HCT116 (cell line): ENCODE data around the gene LIPE. TPM values are rescaled to one million over a fixed set of nuclear protein-coding genes. Genes with fewer than 3 reads are reported as not detected.
"Not testable (repeated sequence)": the region's sequence is repeated elsewhere in the genome, so short reads cannot be mapped to it uniquely, and the experiment has no call there.

Experiments
- ATAC-seq: fragments of 200-7000 bp; cut with Tn5 transposase; 2 replicates; pipeline ENCODE4 v1.9.1; 2020; ENCODE audit warnings: mild to moderate bottlenecking, moderate library complexity
- BruUV-seq: library from RNA; stranded (reverse); fragments of 400-500 nt; replicated peaks from 2 replicates; lab custom pipeline; 2021; lab: Mats Ljungman, UMichigan
- CTCF ChIA-PET: fragments of 300-600 bp; sonication (Branson Sonifier 250); formaldehyde crosslinking; loops from one replicate; lab custom pipeline; 2021; ENCODE audit warnings: antibody characterized with exemption; lab: Charles Lee
- POLR2A ChIA-PET: fragments of 300-600, 350-600 bp; sonication (Branson Sonifier 250); formaldehyde crosslinking; loops from one replicate; lab custom pipeline; 2021; ENCODE audit warnings: antibody characterized with exemption; lab: Charles Lee
- RAD21 ChIA-PET, 2 experiments: fragments of 300-600 bp; sonication (Branson Sonifier 250); formaldehyde crosslinking; loops; one replicate each; lab custom pipeline; 2023; ENCODE audit warnings: low total read pairs in 2 of 2; ENCODE audit not compliant: uncharacterized antibody in 2 of 2, unreplicated experiment in 2 of 2, low non-redundant PET in 1 of 2; lab: Charles Lee
- DNase-seq: peaks from one replicate; pipeline ENCODE4 v3.0.0-alpha.2; 2010; ENCODE audit warnings: low read depth, low spot score
- H2AFZ ChIP-seq: fragments of 200-600 bp; shearing (Covaris generic), sonication (generic); 2 replicates; pipeline ENCODE4 v1.6.1; 2017; ENCODE audit warnings: low read depth, mixed run types, mixed read lengths, antibody characterized with exemption, low read length; ENCODE audit not compliant: poor library complexity, severe bottlenecking
- H3K27ac ChIP-seq: 2 replicates; pipeline ENCODE4 v1.5.1; 2012; ENCODE audit warnings: low read depth, low read length
- H3K27me3 ChIP-seq: fragments of 200-600 bp; sonication (generic); 2 replicates; pipeline ENCODE4 v1.6.1; 2016; ENCODE audit warnings: mixed run types, low read length, mixed read lengths; ENCODE audit not compliant: insufficient read depth
- H3K36me3 ChIP-seq, 2 experiments: fragments of 200-500 bp in 1 of 2; fragments of 200-600 bp in 1 of 2; sonication (Bioruptor generic) in 1 of 2; sonication (generic) in 1 of 2; 2 replicates each; pipeline versions ENCODE4 v1.5.1 to v1.6.1; 2014 to 2016; ENCODE audit warnings: low read length in 2 of 2, inconsistent platforms in 1 of 2, mixed read lengths in 1 of 2, mixed run types in 1 of 2; ENCODE audit not compliant: insufficient read depth in 2 of 2, control insufficient read depth in 1 of 2
- H3K4me1 ChIP-seq, 2 experiments: fragments of 200-600 bp in 1 of 2; sonication (generic) in 1 of 2; 2 replicates each; pipeline versions ENCODE4 v1.5.1 to v1.6.1; 2012 to 2017; ENCODE audit warnings: low read length in 2 of 2, inconsistent platforms in 1 of 2, mild to moderate bottlenecking in 1 of 2, mixed read lengths in 1 of 2, mixed run types in 1 of 2, moderate library complexity in 1 of 2; ENCODE audit not compliant: insufficient read depth in 2 of 2, control insufficient read depth in 1 of 2
- H3K4me2 ChIP-seq: fragments of 200-600 bp; sonication (generic); 2 replicates; pipeline ENCODE4 v1.6.1; 2017; ENCODE audit warnings: mixed run types, low read length, mixed read lengths
- H3K4me3 ChIP-seq, 2 experiments: fragments of 200-600 bp in 1 of 2; sonication (generic) in 1 of 2; replicated peaks in 1 of 2; 2 replicates each; pipeline ENCODE4 v1.5.1; 2011 to 2016; ENCODE audit warnings: low read length in 2 of 2, control low read depth in 1 of 2, low read depth in 1 of 2, mild to moderate bottlenecking in 1 of 2, mixed read lengths in 1 of 2, mixed run types in 1 of 2
- H3K79me2 ChIP-seq: fragments of 200-600 bp; sonication (generic); 2 replicates; pipeline ENCODE4 v1.6.1; 2017; ENCODE audit warnings: mild to moderate bottlenecking, mixed run types, low read length, moderate library complexity, mixed read lengths; ENCODE audit not compliant: insufficient read depth
- H3K9ac ChIP-seq: fragments of 200-600 bp; sonication (generic); 2 replicates; pipeline ENCODE4 v1.6.1; 2016; ENCODE audit warnings: low read length, mixed read lengths
- H3K9me2 ChIP-seq: fragments of 200-600 bp; sonication (generic), shearing (Covaris generic); 2 replicates; pipeline ENCODE4 v1.6.1; 2017; ENCODE audit warnings: mixed run types, mild to moderate bottlenecking, moderate library complexity; ENCODE audit not compliant: insufficient read depth
- H3K9me3 ChIP-seq, 2 experiments: fragments of 200-500 bp in 1 of 2; fragments of 200-600 bp in 1 of 2; sonication (Bioruptor generic) in 1 of 2; sonication (generic) in 1 of 2; 2 replicates each; pipeline ENCODE4 v1.6.1; 2014 to 2017; ENCODE audit warnings: low read length in 2 of 2, mixed read lengths in 2 of 2, inconsistent platforms in 1 of 2, low read depth in 1 of 2, mild to moderate bottlenecking in 1 of 2, mixed run types in 1 of 2, moderate library complexity in 1 of 2; ENCODE audit not compliant: control insufficient read depth in 1 of 2, insufficient read depth in 1 of 2
- H4K20me1 ChIP-seq: fragments of 200-600 bp; sonication (generic), shearing (Covaris generic); 2 replicates; pipeline ENCODE4 v1.6.1; 2017; ENCODE audit warnings: mixed run types, mild to moderate bottlenecking, moderate library complexity; ENCODE audit not compliant: insufficient read depth
- ATF3 ChIP-seq: IDR thresholded peaks from 2 replicates; pipeline ENCODE4 v1.6.1; 2012
- CEBPB ChIP-seq: IDR thresholded peaks from 2 replicates; pipeline ENCODE4 v1.6.1; 2012; ENCODE audit warnings: low read depth
- CTCF ChIP-seq, 3 experiments: fragments of 200-600 bp in 1 of 3; sonication (generic) in 1 of 3; IDR thresholded peaks in 2 of 3; conservative IDR thresholded peaks in 1 of 3; 2 replicates each; pipeline ENCODE4 v1.5.1; 2012 to 2017; ENCODE audit warnings: low read depth in 2 of 3, low read length in 2 of 3, antibody characterized with exemption in 1 of 3, borderline replicate concordance in 1 of 3, control low read depth in 1 of 3, mild to moderate bottlenecking in 1 of 3, mixed read lengths in 1 of 3, mixed run types in 1 of 3, moderate library complexity in 1 of 3; ENCODE audit not compliant: insufficient read depth in 1 of 3
- ELF1 ChIP-seq: IDR thresholded peaks from 2 replicates; pipeline ENCODE4 v1.6.1; 2012; ENCODE audit warnings: low read depth, borderline replicate concordance
- EZH2 ChIP-seq: fragments of 200-600 bp; sonication (generic); IDR thresholded peaks from 2 replicates; pipeline ENCODE4 v1.6.1; 2017; ENCODE audit warnings: antibody characterized with exemption, mixed run types
- EZH2phosphoT487 ChIP-seq: fragments of 200-600 bp; IDR thresholded peaks from 2 replicates; pipeline ENCODE4 v1.6.1; 2018; ENCODE audit warnings: antibody characterized with exemption, borderline replicate concordance
- MAX ChIP-seq: IDR thresholded peaks from 2 replicates; pipeline ENCODE4 v1.6.1; 2012
- POLR2A ChIP-seq: IDR thresholded peaks from 2 replicates; pipeline ENCODE4 v1.7.0; 2011; ENCODE audit warnings: borderline replicate concordance; ENCODE audit not compliant: insufficient read depth, insufficient read length; ENCODE audit errors: extremely low read depth
- POLR2AphosphoS5 ChIP-seq: IDR thresholded peaks from 2 replicates; pipeline ENCODE4 v1.6.1; 2011; ENCODE audit warnings: mild to moderate bottlenecking, low read depth, low read length, moderate library complexity
- RAD21 ChIP-seq: IDR thresholded peaks from 2 replicates; pipeline ENCODE4 v1.6.1; 2012; ENCODE audit warnings: low read depth, mild to moderate bottlenecking
- REST ChIP-seq: IDR thresholded peaks from 2 replicates; pipeline ENCODE4 v1.6.1; 2012; ENCODE audit warnings: low read depth
- SRF ChIP-seq: IDR thresholded peaks from 2 replicates; pipeline ENCODE4 v1.6.1; 2012; ENCODE audit warnings: low read depth
- YY1 ChIP-seq: IDR thresholded peaks from 2 replicates; pipeline ENCODE4 v1.6.1; 2011; ENCODE audit warnings: low read length, low read depth, moderate library complexity, mild to moderate bottlenecking; ENCODE audit not compliant: insufficient replicate concordance; ENCODE audit errors: extremely low read depth
- ZFX ChIP-seq: fragments of 450-650 bp; IDR thresholded peaks from 2 replicates; pipeline ENCODE4 v1.6.1; 2017
- ZNF274 ChIP-seq: fragments of 200-500 bp; sonication (Bioruptor generic); IDR thresholded peaks from 2 replicates; pipeline ENCODE4 v1.6.1; 2014; ENCODE audit warnings: mild to moderate bottlenecking, low read depth, low read length, inconsistent platforms
- intact Hi-C: fragments of 100-400 bp; cut with micrococcal nuclease; formaldehyde crosslinking; loops from 2 replicates; pipeline ENCODE4 v1.10.0; 2022
- total RNA-seq: library from RNA; stranded (reverse); gene quantifications from one replicate; pipeline ENCODE4 v1.2.1, GENCODE V29; 2021; ENCODE audit not compliant: unreplicated experiment

The LIPE gene
- total RNA-seq, 1 experiment from 2014 or later: 11.3 TPM

- Histone ChIP-seq H3K36me3 (no peaks in the 10 kb centered on the region), H3K79me2 (no peaks in the 10 kb centered on the region), H2AFZ (no peak overlapping the region), H4K20me1 (no peaks in the 10 kb centered on the region), H3K27me3 (no peaks in the 10 kb centered on the region), H3K27ac (no peak overlapping the region), H3K4me3 (no peak overlapping the region), H3K4me2 (no peak overlapping the region), H3K9me3 (no peaks in the 10 kb centered on the region), H3K4me1 (peaks cover 0 to 8% of the 10 kb centered on the region in 2 experiments; a peak in 1 of 4 replicates), H3K9me2 (no peaks in the 10 kb centered on the region), H3K9ac (no peak overlapping the region)
- POLR2A ChIA-PET: interaction anchor here (0.6 kb wide), 1 partner anchor 686 kb away, joined by 4 read pairs; no protein-coding TSS in a partner anchor
- no peak for DNase-seq
- RAD21 ChIA-PET: no interaction called here
- CTCF ChIA-PET: interaction anchor here (0.8 to 1.0 kb wide), 2 partner anchors 22 to 23 kb away, joined by 3 read pairs; no protein-coding TSS in a partner anchor
- intact Hi-C loops: no loop called here
- BruUV-seq: no TSS peak
- TF ChIP-seq POLR2A (no peak), REST (no peak), CEBPB (no peak), RAD21 (no peak), ZFX (no peak), ZNF274 (no peak), ELF1 (no peak), YY1 (no peak), POLR2AphosphoS5 (no peak), EZH2 (no peak), EZH2phosphoT487 (no peak), SRF (no peak), ATF3 (no peak), CTCF (IDR thresholded peaks at IDR 0.05 in 2 of 3, conservative IDR thresholded peaks at IDR 0.05 in 1 of 3; ENCODE audit: borderline replicate concordance in 1 of 3, insufficient read depth in 1 of 3, low read depth in 2 of 3, low read length in 2 of 3) (no peak), MAX (no peak)
- ATAC-seq: no peak
Observed at GRCh38 chr19:42461700-42462324, 34.6 kb upstream of the LIPE start.

GRCh38 chr19:42461231-42461630, 34.0 kb upstream of the LIPE start:
- H3K36me3 ChIP-seq, RAD21 ChIA-PET, H3K9me3 ChIP-seq, ATAC-seq, H3K4me1 ChIP-seq, H3K9me2 ChIP-seq, H4K20me1 ChIP-seq, H3K27me3 ChIP-seq, H3K4me2 ChIP-seq, DNase-seq, intact Hi-C loops, H2AFZ ChIP-seq, H3K4me3 ChIP-seq, H3K9ac ChIP-seq, H3K27ac ChIP-seq, BruUV-seq, H3K79me2 ChIP-seq: not testable (repeated sequence)
- ChIA-PET CTCF (interaction anchor here (1.0 kb wide), 1 partner anchor 23 kb away, joined by 3 read pairs; no protein-coding TSS in a partner anchor), POLR2A (interaction anchor here (0.6 kb wide), 1 partner anchor 686 kb away, joined by 4 read pairs; no protein-coding TSS in a partner anchor)
